Measurements from ENCODE around the gene PRKCZ. TPM values are rescaled to one million over a fixed set of nuclear protein-coding genes. Genes with fewer than 3 reads are reported as not detected.

Gene PRKCZ
- total RNA-seq, 1 donor, result 1.6 TPM

- no peak for DNase-seq (ENCODE audit: low read depth)
- H3K4me3 ChIP-seq (ENCODE audit: low read depth, low read length), result no peak overlapping the region
- TF ChIP-seq CTCF (IDR thresholded peaks at IDR 0.05; ENCODE audit: insufficient read depth, low read length), result no peak
These were observed 54.6 kb downstream of the PRKCZ start for GRCh38 chr1:2104621-2105427.

- no peak overlapping the region for H3K4me3 ChIP-seq (ENCODE audit: low read depth, low read length)
- no peak for DNase-seq (ENCODE audit: low read depth)
- TF ChIP-seq CTCF (IDR thresholded peaks at IDR 0.05; ENCODE audit: insufficient read depth, low read length), result no peak
These were observed 55.7 kb downstream of the PRKCZ start for GRCh38 chr1:2105781-2106524.

GRCh38 chr1:2106659-2107405, 56.6 kb downstream of the PRKCZ start:
- no peak for TF ChIP-seq CTCF (IDR thresholded peaks at IDR 0.05; ENCODE audit: insufficient read depth, low read length)
- H3K4me3 ChIP-seq (ENCODE audit: low read depth, low read length), result no peak overlapping the region
- no peak for DNase-seq (ENCODE audit: low read depth)

- no peak for DNase-seq (ENCODE audit: low read depth)
- no peak for TF ChIP-seq CTCF (IDR thresholded peaks at IDR 0.05; ENCODE audit: insufficient read depth, low read length)
- H3K4me3 ChIP-seq (ENCODE audit: low read depth, low read length), result no peak overlapping the region
These were observed 57.5 kb downstream of the PRKCZ start for GRCh38 chr1:2107586-2108212.

GRCh38 chr1:2108213-2108876, 58.1 kb downstream of the PRKCZ start:
- DNase-seq (ENCODE audit: low read depth), result peak; percentile 37

More at GRCh38 chr1:2108213-2108876, 58.1 kb downstream of the PRKCZ start:
- TF ChIP-seq CTCF (IDR thresholded peaks at IDR 0.05; ENCODE audit: insufficient read depth, low read length), result peak; percentile 62
- H3K4me3 ChIP-seq (ENCODE audit: low read depth, low read length), result no peak overlapping the region
